ENCODE data around the gene PDE7B.
"Not testable (repeated sequence)": the region's sequence is repeated elsewhere in the genome, so short reads cannot be mapped to it uniquely, and the experiment has no call there.

Gene PDE7B

DNA sequence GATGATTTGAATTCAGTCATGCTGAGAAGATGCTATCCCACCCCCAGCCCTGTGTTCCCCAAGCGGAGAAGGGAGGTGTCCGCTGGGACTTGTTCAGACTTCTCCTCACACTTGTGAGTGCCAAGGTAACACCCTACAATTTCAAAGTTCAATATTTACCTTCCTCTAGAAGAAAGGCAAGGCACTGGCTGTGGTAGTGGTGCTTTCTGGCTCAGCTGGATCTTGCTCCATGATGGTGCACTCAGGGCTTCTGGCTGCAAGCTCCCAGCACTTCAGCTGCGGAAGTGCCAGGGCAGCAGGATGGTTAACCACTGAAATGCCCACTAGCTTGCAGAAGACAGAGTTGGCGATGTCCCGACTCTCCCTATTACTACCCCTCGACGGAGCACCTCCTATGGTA lies 263.2 kb downstream of the PDE7B start:
- no peak for DNase-seq

DNA sequence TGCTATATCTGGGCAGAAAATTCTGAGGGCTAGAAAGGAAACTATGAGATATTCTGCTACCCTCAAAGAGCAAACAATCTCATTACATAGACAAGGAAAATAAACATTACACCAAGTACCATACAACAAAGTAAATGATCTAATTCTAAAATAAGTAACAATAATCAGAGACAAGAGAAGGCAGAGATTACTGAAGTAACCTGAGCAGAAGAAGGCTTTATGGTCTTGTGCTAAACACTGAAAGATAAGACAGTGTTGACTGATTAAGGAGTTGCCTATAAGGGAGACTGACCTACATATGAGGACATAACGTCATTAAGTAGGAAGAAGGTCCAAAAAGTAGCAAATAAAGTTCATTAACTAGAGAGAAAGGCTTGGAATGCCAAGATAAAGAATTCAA lies 264.4 kb downstream of the PDE7B start:
- no peak for DNase-seq

DNA sequence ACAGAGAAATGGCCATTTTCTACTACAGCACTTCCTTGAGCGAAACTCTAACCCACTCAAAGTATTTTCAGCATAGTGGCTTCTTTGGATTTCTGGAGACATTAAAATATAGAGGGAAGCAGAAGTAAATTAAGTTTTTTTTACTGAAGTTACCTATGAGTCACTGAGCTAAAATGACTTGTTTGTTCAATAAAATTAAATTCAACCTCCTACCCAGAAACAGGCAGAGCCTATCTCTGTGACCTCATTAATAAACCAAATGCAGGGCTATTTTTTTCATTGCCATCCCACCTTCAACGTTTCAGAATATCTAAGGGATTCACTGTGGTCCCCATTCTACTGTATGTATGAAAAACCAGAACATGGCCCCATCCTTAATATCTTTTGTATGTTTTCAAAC lies 265.6 kb downstream of the PDE7B start:
- no peak for DNase-seq

DNA sequence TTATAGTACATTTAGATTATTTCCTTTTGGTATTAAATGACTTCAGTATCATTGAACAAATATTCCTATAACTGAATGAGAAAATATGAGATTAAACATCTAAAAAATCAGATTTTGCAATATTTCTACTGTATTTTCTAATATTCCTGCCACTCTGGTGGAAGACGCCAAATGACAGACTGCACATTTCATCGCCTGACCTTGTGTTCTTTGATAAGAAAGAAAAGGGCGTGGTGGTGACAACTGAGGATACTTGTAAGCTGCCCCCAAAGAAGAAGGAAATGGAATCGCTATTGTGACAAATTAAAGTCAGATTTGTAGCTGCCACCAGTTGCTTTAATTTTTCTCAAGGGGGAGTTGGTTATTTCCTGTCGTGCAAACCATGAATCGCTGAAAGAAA lies 267.3 kb downstream of the PDE7B start:
- no peak for DNase-seq

DNA sequence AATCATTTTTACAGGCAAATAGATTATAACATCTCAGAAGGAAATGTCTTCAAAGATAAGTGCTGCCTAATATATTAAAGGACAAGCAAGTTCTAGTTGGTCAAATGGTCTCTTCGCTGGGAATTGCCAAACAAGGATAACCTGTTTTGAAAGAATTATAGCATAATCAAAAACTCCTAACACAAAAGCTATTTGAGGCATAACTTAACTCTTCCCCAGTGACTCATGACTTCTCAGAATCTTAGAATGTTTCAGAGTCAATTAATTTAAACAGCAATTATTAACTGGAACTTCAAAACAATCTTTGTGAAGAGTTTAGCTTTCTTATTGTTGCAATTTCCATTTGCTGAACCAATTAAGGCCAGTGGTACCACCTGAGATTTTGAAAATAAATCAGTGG lies 272.0 kb downstream of the PDE7B start:
- DNase-seq: no peak

DNA sequence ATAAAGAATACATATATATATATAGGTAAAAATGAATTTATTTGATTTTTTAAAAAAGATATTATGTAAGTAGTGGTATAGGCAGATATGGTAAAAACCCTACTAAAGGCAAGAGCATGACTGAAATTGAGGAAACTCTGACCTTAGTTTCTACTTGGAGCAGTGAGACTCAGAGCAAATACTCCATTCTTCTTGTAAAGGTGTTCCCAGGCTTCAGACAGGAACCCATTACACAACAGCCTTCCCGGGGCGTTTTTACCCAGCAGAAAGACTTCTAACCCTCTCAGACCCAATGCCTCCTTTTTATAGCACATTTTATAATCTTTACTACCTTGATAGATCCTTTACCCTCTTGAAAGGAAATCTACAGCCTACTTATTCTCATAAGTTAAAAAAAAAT lies 274.1 kb downstream of the PDE7B start:
- no peak for DNase-seq

DNA sequence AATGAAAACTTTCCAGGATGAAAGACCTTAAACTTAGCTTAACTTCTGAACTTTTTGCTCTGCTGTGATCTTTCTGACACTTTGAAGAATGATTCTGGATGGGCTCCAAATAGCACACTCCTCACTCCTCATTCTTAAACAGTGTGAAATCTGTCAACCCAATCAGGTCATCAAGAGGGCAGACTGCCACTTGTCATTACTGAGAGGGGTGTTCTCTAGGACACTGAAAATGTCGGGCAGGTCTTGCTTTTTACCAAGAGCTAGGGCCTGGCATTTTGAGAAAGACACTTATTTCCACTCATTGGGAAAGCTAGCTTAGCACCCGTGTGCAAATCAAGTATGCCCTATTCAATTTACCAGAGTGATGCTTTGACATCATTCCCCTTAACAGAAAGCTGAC lies 276.4 kb downstream of the PDE7B start:
- DNase-seq: no peak

DNA sequence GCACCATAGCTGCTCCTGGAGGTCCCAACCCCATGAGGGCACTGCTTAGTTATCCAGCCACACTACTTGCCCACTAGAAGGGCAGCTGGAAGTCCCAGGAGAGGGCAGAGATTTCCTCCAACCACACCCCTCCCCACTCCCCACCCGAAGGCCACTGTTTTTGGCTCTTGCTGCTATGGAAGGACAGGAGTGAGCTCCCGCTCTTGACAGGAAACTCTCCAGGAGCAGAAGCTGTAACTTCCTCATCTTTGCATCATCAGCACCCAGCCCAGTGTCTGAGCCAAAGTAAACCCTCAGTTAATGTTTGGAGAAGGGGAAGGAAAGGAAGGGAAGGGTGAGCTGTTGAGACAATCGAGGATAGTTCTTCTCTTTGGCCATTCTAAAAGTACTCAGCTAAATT lies 277.9 kb downstream of the PDE7B start:
- no peak for DNase-seq

DNA sequence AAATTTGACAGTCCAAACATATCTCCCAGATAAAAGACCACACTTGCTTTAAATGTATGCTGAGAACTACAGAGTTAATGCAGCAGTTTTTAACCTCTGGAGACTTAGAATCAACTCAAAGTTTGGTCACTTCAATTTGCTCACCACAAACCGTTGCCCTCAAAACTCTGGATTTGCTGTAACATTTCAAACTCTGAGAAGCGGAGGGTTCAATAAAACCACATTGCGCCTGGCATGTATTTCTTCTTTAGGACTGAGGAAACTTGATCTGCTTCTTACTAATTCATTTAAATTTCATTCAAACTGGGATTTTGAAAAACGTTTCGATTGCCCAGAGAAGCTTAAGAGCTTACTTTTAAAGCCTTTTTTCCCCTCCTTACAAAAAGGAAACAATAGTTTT lies 282.8 kb downstream of the PDE7B start:
- no peak for DNase-seq

DNA sequence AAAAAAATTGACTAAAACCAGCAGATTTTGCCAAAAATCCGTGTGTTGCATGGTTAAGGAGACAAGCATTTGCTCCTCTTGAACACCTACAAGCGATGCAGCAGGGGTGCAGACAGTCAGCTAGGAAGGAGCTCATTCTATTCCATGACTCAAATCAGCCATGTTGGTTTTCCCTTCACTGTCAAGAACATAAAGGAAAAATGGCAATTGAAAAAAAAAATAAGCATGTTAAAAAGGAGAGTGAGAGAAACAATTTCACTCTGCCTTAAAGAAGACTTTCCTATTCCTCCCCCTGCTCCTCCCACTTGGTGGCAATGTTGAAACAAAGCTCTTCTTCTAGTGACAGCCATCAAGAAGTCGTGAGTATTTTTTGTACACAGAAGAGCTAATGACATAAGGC lies 283.2 kb downstream of the PDE7B start:
- DNase-seq: no peak

DNA sequence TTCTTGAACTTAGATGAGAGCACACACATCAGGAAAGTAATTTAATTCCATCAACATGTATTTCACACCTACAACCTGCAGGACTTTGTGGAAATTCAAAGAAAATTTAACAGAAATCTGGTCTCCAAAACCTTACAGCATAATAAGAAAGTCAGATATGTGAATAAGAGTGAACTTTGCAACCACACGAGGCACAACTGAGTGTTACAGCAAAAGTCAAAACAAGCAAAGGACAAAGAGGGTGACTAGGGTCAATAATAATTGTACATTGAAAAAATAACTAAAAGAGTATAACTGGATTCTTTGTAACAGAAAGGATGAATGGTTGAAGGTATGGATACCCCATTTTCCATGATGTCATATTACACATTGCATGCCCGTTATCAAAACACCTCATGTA lies 284.8 kb downstream of the PDE7B start:
- no peak for DNase-seq

DNA sequence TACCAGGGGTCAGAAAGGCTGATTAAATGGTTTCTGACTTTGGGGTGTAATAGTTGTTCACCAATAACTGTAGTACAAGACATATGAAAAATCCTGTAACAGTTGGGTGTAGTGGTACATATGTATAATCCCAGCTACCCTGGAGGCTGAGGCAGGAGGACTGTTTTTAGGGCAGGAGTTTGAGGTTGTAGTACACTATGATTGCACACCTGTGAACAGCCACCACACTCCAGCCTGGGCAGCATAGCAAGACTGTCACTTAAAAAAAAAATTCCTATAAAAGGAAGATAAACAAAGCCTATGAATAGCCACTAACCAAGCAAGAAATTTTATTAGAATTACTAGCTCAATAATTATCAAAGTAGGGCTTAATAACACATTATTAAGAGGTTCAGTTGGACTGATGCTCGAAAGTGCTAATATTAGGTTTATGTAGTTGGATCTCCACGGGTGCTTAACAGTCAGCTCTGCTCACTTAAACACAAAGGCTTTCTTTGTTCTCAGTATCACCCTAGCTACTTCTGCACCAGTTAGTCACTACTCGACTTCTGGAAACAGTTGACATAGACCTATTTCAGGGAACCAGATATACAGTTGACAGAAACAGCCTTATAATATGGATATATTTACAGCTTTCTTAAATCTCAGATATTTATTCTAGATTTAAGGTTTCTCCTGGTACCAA lies 285.6 kb downstream of the PDE7B start:
- no peak for DNase-seq

DNA sequence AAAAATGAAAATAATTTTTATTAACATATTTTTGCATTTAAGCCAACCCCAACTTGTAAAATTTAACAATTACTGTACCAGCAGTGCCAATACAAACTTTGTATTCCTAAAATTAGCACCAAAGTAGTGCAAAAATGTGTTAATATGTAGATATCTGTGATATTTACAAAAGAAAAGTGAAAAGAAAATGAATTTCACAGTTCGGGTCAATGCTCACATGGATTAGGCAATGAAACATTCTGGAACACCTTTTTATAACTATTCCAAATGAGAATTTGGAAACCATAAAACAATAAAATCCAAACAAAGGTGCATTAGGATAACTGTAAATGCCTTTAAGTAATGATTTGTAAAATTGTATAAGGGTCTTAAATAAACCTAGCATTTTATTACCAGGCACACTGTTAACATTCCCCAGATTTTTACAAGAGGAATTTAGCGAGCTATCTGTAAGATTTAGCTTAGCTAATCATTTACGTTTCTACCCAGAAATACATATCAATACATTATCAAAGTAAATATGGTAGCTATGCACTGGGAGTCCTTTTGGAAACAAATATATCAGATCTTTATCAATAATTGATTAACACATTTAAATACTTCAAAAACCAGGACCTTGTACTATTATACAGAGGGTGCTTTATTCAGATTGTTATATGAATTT lies 286.4 kb downstream of the PDE7B start:
- no peak for DNase-seq

DNA sequence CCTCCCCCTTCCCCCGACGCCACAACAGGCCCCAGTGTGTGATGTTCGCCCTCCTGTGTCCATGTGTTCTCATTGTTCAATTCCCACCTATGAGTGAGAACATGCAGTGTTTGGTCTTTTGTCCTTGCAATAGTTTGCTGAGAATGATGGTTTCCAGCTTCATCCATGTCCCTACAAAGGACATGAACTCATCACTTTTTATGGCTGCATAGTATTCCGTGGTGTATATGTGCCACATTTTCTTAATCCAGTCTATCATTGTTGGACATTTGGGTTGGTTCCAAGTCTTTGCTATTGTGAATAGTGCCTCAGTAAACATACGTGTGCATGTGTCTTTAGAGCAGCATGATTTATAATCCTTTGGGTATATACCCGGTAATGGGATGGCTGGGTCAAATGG lies 287.6 kb downstream of the PDE7B start:
- DNase-seq: not testable (repeated sequence)

DNA sequence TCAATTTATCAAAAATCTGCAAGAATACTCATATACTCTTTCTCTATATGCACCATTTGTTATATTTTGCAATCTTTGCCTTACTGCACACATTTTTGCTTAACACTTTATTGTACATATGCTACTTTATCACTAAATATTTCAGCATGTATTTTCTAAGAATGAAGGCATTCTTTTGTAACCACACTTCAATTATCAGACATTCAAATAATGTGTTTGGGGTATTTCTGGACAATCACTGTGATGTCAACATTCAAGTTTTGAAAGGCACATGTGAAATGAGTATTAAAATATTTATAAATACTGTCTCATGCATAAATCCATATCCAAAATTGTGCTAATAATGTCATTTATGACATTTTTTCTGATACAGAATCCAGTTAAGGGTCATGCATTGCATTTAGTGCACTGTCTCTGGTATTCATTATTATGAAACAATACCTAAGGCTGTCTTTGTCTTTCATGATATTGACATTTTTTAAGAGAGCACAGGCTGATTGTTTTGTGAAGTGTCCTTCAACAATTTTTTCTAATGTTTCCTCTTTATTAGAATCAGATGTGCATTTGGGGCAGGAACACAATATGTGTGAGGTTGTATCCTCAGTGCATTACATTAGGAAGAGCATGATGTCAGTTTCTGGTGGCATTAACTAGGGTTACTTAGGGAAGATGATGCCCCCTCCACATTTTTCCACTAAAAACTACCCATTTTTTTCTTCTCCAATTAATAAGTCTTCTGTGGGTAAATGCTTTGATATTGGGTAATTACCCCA lies 292.9 kb downstream of the PDE7B start:
- no peak for DNase-seq

DNA sequence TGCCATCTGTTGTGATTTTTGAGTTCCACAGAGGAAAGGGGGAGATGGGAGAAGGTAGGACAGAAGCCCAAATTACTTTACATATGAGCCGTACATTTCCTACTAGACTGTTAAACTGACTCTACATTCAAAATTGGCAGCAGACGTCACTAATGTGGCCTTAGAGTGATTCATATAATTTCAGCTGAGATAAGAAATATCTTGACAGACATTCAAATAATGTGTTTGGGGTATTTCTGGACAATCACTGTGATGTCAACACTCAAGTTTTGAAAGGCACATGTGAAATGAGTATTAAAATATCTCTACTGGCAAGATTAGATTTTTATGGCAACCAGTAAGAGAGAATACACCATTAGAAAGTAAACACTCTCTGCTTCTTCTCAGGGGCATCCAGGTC lies 294.6 kb downstream of the PDE7B start:
- DNase-seq: no peak

DNA sequence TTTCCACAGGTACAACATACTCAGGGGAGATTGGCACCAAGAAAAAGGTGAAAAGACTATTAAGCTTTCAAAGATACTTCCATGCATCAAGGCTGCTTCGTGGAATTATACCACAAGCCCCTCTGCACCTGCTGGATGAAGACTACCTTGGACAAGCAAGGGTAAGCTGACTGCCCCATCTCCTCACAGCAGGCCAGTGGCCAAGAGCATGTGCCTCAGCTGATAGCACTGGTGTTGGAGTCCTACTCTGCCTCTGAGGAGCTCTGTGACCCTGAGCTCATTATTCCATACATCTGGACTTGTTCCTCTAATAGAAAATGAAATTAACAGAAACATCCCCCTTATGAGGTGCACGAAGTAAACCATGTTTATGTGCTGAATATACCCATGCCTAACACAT lies 295.8 kb downstream of the PDE7B start:
- no peak for DNase-seq

DNA sequence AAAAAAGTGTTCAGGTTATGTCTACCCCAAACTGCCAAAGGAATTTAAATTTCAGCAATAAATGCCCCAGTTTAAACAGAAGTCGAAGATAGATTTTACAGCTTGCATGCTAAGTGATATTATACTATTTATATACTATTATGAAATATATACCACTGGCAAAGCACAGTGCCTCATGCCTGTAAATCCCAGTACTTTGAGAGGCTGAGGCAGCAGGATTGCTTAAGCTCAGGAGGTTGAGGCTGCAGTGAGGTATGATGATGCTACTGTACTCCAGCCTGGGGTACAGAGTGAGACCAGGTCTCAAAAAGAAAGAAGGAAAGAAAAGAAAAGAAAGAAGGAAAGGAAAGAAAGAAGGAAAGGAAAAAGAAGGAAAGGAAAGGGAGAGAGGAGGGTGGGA lies 296.6 kb downstream of the PDE7B start:
- DNase-seq: no peak

DNA sequence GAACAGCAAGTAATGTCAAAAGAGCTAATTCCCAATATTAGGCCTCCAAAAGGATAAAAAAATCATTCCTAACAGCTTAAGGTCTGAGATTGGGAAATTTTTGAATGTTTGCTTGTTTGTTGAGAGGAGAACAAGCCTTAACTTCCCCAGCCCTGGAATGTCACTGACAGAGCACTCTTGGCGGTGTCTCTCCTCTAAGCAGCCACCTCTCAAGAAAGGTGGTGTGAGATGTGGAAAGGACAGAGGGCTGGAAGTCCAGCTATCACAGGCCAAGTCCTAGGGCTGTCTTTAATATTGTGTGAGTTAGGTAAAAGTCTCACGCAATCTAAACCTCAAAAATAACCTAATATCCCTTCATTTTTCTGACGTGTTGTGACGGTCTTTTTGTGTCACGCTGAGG lies 297.0 kb downstream of the PDE7B start:
- DNase-seq: no peak

DNA sequence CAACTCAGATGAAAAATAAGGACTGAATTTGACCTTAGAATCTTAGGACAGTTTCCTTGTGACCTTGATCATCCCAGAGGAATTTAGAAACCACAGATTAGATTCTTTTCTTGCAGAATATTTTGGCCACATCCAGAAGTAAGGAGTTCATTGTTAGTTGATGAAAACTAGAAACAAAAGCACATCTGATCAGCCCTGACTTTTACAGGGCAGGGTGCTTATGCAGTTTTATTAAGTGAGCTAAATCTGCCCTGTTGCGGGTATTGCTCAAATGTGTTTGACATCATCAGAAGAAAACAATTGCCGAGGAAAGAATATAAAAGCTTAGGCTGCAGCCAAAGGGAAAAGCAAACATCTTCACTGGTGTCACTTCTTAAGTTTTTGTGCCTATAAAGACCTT lies 297.8 kb downstream of the PDE7B start:
- DNase-seq: no peak

DNA sequence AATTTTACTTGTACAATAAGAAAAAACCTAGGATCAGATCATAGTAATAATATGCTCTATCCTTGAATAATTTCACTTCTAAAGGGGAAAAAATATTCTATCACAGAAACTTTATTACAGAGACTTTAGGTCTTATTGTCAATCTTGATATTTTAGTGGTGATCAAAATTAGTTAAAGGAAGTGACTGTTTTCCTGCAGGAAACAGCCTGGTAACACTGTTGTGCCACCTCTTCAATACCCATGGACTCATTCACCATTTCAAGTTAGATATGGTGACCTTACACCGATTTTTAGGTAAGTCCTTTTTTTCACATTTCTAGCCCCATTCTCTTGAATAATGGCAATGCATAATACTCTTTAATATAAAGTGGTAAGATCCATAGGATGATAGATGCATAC lies 299.5 kb downstream of the PDE7B start:
- DNase-seq: no peak

DNA sequence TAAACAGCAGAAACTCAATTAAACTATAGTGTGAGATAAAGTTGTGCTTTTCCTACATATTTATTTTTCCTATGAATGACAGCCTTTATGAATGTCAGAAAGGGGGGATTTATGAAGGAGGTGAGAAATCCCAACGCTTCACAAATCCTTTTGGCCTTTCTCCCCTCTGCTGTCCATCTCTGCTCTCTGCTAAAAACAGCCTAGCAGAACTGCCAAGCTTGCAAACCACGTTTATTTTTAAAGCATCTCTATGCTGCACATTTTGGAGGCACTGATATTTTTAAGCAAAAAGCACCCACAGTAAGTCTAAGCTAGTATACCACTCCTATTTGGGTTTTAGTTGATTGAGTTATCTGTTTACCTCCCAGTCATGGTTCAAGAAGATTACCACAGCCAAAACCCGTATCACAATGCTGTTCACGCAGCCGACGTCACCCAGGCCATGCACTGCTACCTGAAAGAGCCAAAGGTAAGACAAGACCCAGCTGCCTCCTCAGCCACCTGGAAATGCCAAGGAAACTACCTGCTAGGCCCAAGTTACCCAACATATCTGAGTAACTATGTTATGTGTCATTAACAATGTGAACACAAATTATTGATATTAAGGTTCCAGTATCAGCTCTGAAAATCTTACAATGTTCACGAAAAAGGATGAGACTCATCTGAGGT lies 302.3 kb downstream of the PDE7B start:
- no peak for DNase-seq

DNA sequence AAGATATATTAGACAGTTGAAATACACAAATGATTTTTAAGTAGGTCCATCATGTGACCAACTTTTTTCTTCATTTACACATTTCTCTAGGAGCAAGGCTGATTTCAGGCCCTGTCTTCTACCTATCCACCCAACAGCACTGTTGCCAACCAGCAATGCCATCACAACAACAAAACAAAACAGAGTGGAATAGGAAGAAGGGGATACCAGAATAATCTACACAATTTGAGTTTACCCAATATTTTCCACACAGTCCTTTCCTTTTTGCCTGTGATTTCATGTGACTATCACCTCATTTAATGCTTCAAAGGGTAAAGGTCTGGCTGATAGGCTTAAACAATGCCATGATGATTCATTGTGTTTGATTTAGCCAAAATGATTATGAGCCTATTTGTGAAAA lies 303.7 kb downstream of the PDE7B start:
- DNase-seq: no peak

DNA sequence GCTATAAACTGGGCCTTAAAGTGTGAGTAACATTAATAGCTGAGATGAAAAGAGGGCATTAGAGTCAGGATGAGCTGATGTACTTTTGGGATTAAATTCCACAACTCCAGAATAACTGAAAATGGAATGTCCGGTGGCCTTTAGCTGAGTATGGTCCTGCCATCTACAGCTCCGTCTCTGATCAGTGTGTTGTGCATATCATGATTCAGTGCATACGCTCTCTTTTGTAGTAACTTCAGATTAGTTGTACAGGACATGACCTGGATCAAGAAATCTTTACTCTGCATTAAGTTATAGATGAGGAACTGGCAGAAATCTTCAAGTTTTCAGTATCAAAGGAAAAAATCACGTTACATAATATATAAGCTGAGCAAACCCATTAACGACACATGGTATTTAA lies 306.2 kb downstream of the PDE7B start:
- DNase-seq: no peak

Measured in stimulated activated CD4-positive, alpha-beta T cell treated with anti-CD3 and anti-CD28 coated beads, Interleukin-12 subunit alpha, Interleukin-12 subunit beta, amount 100 ng/mL, for 4 hours (primary cell).